ENCODE results near the gene UBR1. TPM values are rescaled to one million over a fixed set of nuclear protein-coding genes. Genes with fewer than 3 reads are reported as not detected.

Gene UBR1
- total RNA-seq, 1 donor from 2014 or later = 39.1 TPM

DNA sequence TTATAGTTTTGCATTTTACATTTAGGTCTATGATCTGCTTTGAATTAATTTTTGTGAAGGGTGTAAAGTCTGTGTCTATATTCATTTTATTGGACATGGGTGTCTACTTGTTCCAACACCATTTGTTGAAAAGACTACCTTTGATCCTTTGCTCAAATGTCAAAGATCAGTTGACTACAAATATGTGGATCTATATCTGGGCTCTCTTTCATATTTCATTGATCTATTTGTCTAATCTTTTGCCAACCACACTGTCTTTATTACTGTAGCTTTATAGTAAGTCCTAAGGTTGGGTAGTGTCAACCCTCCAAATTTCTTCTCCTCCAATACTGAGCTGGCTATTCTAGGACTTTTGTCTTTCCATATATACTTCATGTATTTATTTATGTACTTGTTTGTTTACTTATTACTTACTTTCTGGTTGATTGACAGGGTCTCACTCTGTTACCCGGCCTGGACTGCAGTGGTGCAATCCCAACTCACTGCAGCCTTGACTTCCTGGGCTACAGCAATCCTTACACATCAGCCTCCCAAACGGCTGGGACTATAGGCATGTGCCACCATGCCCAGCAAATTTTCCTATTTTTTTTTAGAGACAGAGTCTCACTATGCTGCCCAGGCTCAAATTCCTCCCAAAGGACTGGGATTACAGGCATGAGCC lies 131.5 kb downstream of the UBR1 start:
- no peaks in the 10 kb centered on the region for H3K4me1 Mint-ChIP-seq (ENCODE audit: low read depth)
- no peak overlapping the region for H3K4me3 Mint-ChIP-seq (ENCODE audit: low read depth)
- H3K36me3 Mint-ChIP-seq (ENCODE audit: insufficient read depth) = peaks cover 72% of the 10 kb centered on the region

DNA sequence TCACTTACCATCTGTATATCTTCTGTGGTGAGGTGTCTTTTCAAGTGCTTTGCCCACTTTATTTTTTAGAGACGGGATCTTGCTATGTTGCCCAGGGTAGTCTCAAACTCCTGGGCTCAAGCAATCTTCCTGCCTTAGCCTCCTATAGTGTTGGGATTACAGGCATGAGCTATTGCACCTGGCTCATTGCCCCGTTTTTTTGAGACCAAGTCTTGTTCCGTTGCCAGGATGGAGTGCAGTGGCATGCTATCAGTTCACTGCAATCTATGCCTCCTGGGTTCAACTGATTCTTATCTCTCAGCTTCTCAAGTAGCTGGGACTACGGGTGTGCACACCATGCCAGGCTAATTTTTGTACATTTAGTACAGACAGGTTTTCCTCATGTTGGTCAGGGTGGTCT lies 132.7 kb downstream of the UBR1 start:
- no peaks in the 10 kb centered on the region for H3K27me3 Mint-ChIP-seq
- peaks cover 24% of the 10 kb centered on the region for H3K9me3 Mint-ChIP-seq (ENCODE audit: low read depth)
- H3K4me1 Mint-ChIP-seq (ENCODE audit: low read depth) = no peaks in the 10 kb centered on the region
- H3K27ac Mint-ChIP-seq = no peak overlapping the region
- H3K4me3 Mint-ChIP-seq (ENCODE audit: low read depth) = no peak overlapping the region
- TF ChIP-seq, protein P1, sequence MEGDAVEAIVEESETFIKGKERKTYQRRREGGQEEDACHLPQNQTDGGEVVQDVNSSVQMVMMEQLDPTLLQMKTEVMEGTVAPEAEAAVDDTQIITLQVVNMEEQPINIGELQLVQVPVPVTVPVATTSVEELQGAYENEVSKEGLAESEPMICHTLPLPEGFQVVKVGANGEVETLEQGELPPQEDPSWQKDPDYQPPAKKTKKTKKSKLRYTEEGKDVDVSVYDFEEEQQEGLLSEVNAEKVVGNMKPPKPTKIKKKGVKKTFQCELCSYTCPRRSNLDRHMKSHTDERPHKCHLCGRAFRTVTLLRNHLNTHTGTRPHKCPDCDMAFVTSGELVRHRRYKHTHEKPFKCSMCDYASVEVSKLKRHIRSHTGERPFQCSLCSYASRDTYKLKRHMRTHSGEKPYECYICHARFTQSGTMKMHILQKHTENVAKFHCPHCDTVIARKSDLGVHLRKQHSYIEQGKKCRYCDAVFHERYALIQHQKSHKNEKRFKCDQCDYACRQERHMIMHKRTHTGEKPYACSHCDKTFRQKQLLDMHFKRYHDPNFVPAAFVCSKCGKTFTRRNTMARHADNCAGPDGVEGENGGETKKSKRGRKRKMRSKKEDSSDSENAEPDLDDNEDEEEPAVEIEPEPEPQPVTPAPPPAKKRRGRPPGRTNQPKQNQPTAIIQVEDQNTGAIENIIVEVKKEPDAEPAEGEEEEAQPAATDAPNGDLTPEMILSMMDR (IDR thresholded peaks at IDR 0.05; ENCODE audit: unreplicated experiment) = no peak
- DNase-seq (ENCODE audit: low spot score, unreplicated experiment) = no peak
- H3K36me3 Mint-ChIP-seq (ENCODE audit: insufficient read depth) = peaks cover 76% of the 10 kb centered on the region

More for the DNA sequence above, 131.5 kb downstream of the UBR1 start:
- TF ChIP-seq, protein P1 (IDR thresholded peaks at IDR 0.05; ENCODE audit: unreplicated experiment) = no peak
- no peak for DNase-seq (ENCODE audit: low spot score, unreplicated experiment)
- H3K9me3 Mint-ChIP-seq (ENCODE audit: low read depth) = peaks cover 19% of the 10 kb centered on the region
- H3K27ac Mint-ChIP-seq = no peak overlapping the region
- H3K27me3 Mint-ChIP-seq = no peaks in the 10 kb centered on the region

DNA sequence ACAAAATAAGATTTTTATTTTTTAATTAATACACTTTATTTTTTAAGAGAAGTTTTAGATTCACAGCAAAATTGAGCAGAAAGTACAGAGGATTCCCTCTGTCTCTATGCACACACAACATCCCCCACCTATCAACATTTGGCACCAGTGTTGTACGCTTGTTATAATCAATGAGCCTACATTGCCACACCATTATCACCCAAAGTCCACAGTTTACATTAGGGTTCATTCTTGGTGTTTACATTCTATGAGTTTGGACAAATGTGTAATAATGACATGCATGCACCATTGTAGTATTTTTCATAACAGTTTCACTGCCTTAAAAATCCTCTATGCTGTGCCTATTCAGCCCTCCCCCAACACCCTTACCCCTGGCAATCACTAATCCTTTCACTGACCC lies 134.0 kb downstream of the UBR1 start:
- Mint-ChIP-seq H3K4me3 (ENCODE audit: low read depth) (no peak overlapping the region), H3K36me3 (ENCODE audit: insufficient read depth) (peaks cover 71% of the 10 kb centered on the region), H3K4me1 (ENCODE audit: low read depth) (no peaks in the 10 kb centered on the region), H3K27me3 (no peaks in the 10 kb centered on the region), H3K27ac (no peak overlapping the region), H3K9me3 (ENCODE audit: low read depth) (peaks cover 24% of the 10 kb centered on the region)
- no peak for DNase-seq (ENCODE audit: low spot score, unreplicated experiment)
- TF ChIP-seq, protein P1 (IDR thresholded peaks at IDR 0.05; ENCODE audit: unreplicated experiment) = no peak

DNA sequence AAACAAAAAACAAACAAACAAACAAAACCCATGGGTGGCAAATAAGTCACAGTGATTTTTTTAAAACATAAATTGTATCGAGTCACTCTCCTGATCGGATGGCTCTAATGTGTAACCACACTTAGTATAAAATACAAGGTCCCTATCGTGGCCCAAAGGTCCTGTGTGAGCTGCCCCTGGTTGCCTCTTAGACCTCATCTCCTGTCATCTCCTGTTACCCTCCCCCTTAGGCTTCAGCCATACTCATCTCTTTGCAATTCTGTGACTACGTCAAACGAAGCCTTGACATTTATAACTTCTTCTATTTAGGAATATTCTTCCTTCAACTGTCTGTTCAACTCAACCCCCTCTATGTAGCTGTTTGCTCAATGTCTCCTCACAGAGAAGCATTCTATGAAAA lies 141.4 kb downstream of the UBR1 start:
- Mint-ChIP-seq H3K4me3 (ENCODE audit: low read depth) (no peak overlapping the region), H3K36me3 (ENCODE audit: insufficient read depth) (peaks cover 45% of the 10 kb centered on the region), H3K4me1 (ENCODE audit: low read depth) (no peaks in the 10 kb centered on the region), H3K27me3 (no peaks in the 10 kb centered on the region), H3K27ac (no peak overlapping the region), H3K9me3 (ENCODE audit: low read depth) (peaks cover 5% of the 10 kb centered on the region)
- DNase-seq (ENCODE audit: low spot score, unreplicated experiment) = no peak
- TF ChIP-seq, protein P1 (IDR thresholded peaks at IDR 0.05; ENCODE audit: unreplicated experiment) = no peak

DNA sequence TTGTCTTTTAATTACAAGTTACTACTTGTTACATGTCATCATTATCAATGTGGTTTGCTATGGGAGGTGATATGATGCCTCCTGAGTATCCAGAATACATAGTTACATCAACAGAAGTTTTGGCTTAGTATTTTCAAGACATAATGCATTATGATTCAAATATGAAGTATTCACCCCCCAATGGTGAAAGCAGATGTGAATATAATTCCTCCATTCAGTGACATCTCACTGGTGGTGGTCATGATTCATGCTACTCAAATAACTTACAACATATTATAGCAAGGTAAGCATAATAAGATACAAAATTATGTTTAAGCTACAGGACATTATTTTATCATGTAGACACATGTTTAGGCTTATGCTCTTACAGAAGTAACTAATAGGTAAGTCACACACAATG lies 150.3 kb downstream of the UBR1 start:
- no peak for DNase-seq (ENCODE audit: low spot score, unreplicated experiment)

More for the DNA sequence above, 150.3 kb downstream of the UBR1 start:
- no peak overlapping the region for H3K4me3 Mint-ChIP-seq (ENCODE audit: low read depth)
- TF ChIP-seq, protein P1 (IDR thresholded peaks at IDR 0.05; ENCODE audit: unreplicated experiment) = no peak
- H3K27me3 Mint-ChIP-seq = no peaks in the 10 kb centered on the region
- no peak overlapping the region for H3K27ac Mint-ChIP-seq
- no peaks in the 10 kb centered on the region for H3K9me3 Mint-ChIP-seq (ENCODE audit: low read depth)
- H3K36me3 Mint-ChIP-seq (ENCODE audit: insufficient read depth) = peaks cover 38% of the 10 kb centered on the region
- H3K4me1 Mint-ChIP-seq (ENCODE audit: low read depth) = no peaks in the 10 kb centered on the region
